Dermis blood vessel endothelial cell (primary cell): ENCODE results near the gene MYEOV. TPM values are rescaled to one million over a fixed set of nuclear protein-coding genes. Genes with fewer than 3 reads are reported as not detected.

Experiments used
- DNase-seq: peaks from one replicate; pipeline ENCODE4 v3.0.0; 2010
- total RNA-seq: library from RNA; depleted of rRNA; stranded (reverse); fragments of >200 nt; gene quantifications from 2 replicates; pipeline ENCODE4 v1.2.3, GENCODE V29; 2014

The MYEOV gene
- total RNA-seq, 1 donor from 2014 or later = not detected

GRCh38 chr11:69302447-69303020 lies 8.6 kb downstream of the MYEOV start:
- DNase-seq = no peak

GRCh38 chr11:69303427-69303826 lies 9.5 kb downstream of the MYEOV start:
- no peak for DNase-seq

GRCh38 chr11:69304258-69304657 lies 10.3 kb downstream of the MYEOV start:
- no peak for DNase-seq

GRCh38 chr11:69304686-69305085 lies 10.7 kb downstream of the MYEOV start:
- DNase-seq = no peak

GRCh38 chr11:69305885-69306540 lies 12.1 kb downstream of the MYEOV start:
- DNase-seq = no peak

GRCh38 chr11:69306821-69307220 lies 12.9 kb downstream of the MYEOV start:
- no peak for DNase-seq

GRCh38 chr11:69307421-69307820 lies 13.5 kb downstream of the MYEOV start:
- no peak for DNase-seq

GRCh38 chr11:69307871-69308431 lies 14.0 kb downstream of the MYEOV start:
- DNase-seq = no peak

GRCh38 chr11:69308491-69308911 lies 14.5 kb downstream of the MYEOV start:
- DNase-seq = no peak

- DNase-seq = no peak
Measured at GRCh38 chr11:69308936-69309615, 15.1 kb downstream of the MYEOV start.

GRCh38 chr11:69309631-69310280 lies 15.8 kb downstream of the MYEOV start:
- peak; percentile 63 for DNase-seq

- no peak for DNase-seq
Measured at GRCh38 chr11:69310351-69310750, 16.4 kb downstream of the MYEOV start.

GRCh38 chr11:69310934-69311766 lies 17.2 kb downstream of the MYEOV start:
- DNase-seq = peak; percentile 45

- peak; percentile 75 for DNase-seq
Measured at GRCh38 chr11:69311767-69312385, 17.9 kb downstream of the MYEOV start.

GRCh38 chr11:69312453-69313404 lies 18.8 kb downstream of the MYEOV start:
- DNase-seq = peak; percentile 73

- DNase-seq = no peak
Measured at GRCh38 chr11:69313992-69314391, 20.0 kb downstream of the MYEOV start.

GRCh38 chr11:69314555-69314954 lies 20.6 kb downstream of the MYEOV start:
- no peak for DNase-seq

- no peak for DNase-seq
Measured at GRCh38 chr11:69316956-69317355, 23.0 kb downstream of the MYEOV start.

GRCh38 chr11:69317401-69318092 lies 23.6 kb downstream of the MYEOV start:
- peak; percentile 50 for DNase-seq

- no peak for DNase-seq
Measured at GRCh38 chr11:69318093-69318420, 24.1 kb downstream of the MYEOV start.
